Urothelium cell line (cell line): ENCODE results near the gene FLOT1.

Experiments used
- DNase-seq: peaks from one replicate; pipeline ENCODE4 v3.0.0; 2011; ENCODE audit warnings: low spot score, mixed read lengths
- FAIRE-seq: peaks from 2 replicates; lab custom pipeline; 2011; peaks lifted over from hg19 to GRCh38; lab: Jason Lieb, UNC

The FLOT1 gene

GRCh38 chr6:30705620-30706019 is 36.9 kb downstream of the FLOT1 start:
- DNase-seq (no peak), FAIRE-seq (no peak)

GRCh38 chr6:30703821-30704220 is 38.7 kb downstream of the FLOT1 start:
- FAIRE-seq: no peak
- no peak for DNase-seq

- FAIRE-seq (no peak), DNase-seq (no peak)
Measured at GRCh38 chr6:30703011-30703410, 39.5 kb downstream of the FLOT1 start.

GRCh38 chr6:30700340-30700739 is 42.1 kb downstream of the FLOT1 start:
- no peak for DNase-seq
- FAIRE-seq: no peak

GRCh38 chr6:30696432-30696831 is 46.1 kb downstream of the FLOT1 start:
- DNase-seq (no peak), FAIRE-seq (no peak)

GRCh38 chr6:30691208-30691847 is 51.2 kb downstream of the FLOT1 start:
- FAIRE-seq: no peak

GRCh38 chr6:30690403-30691207 is 51.9 kb downstream of the FLOT1 start, which contains the start of gene NRM:
TSS of gene NRM (minus strand) at chr6:30690984. CDS start at chr6:30690974, 10 bp downstream.
- peak; percentile 91 for DNase-seq
- FAIRE-seq: peak; percentile 55

More at GRCh38 chr6:30691208-30691847, 51.2 kb downstream of the FLOT1 start:
- DNase-seq: no peak

GRCh38 chr6:30689985-30690384 is 52.5 kb downstream of the FLOT1 start:
- no peak for FAIRE-seq
- DNase-seq: no peak

- DNase-seq (no peak), FAIRE-seq (no peak)
Measured at GRCh38 chr6:30689022-30689865, 53.2 kb downstream of the FLOT1 start.

GRCh38 chr6:30688569-30688968 is 53.9 kb downstream of the FLOT1 start:
- DNase-seq: no peak
- no peak for FAIRE-seq

- no peak for FAIRE-seq
- DNase-seq: no peak
Measured at GRCh38 chr6:30687659-30688431, 54.6 kb downstream of the FLOT1 start.

- FAIRE-seq: no peak
- peak; percentile 91 for DNase-seq
Measured at GRCh38 chr6:30686908-30687658, 55.4 kb downstream of the FLOT1 start.

GRCh38 chr6:30686009-30686907 is 56.2 kb downstream of the FLOT1 start, which contains the start of gene PPP1R18:
TSS of gene PPP1R18 (minus strand) at chr6:30686645. CDS start at chr6:30686018, 627 bp downstream.
- FAIRE-seq: no peak
- peak; percentile 70 for DNase-seq

- DNase-seq (no peak), FAIRE-seq (no peak)
Measured at GRCh38 chr6:30685157-30686008, 57.1 kb downstream of the FLOT1 start.

GRCh38 chr6:30684386-30685156 is 57.9 kb downstream of the FLOT1 start:
- FAIRE-seq (no peak), DNase-seq (no peak)

- no peak for FAIRE-seq
- no peak for DNase-seq
Measured at GRCh38 chr6:30683980-30684338, 58.5 kb downstream of the FLOT1 start.
